Heart left ventricle (tissue), 13 donors: ENCODE data around the gene CALML4.

Source experiments
- POLR2A ChIP-seq, 2 donors: fragments of 450-650 bp; IDR thresholded peaks; one replicate each; pipeline ENCODE4 v1.6.1; 2017; ENCODE audit warnings: antibody characterized with exemption in 2 of 2, mild to moderate bottlenecking in 2 of 2, moderate library complexity in 2 of 2
- TF ChIP-seq, protein P1 (sequence below), 12 donors: fragments of 200-600 bp; sonication (generic) in 4 of 12; IDR thresholded peaks; one replicate each; pipeline versions ENCODE4 v1.5.0 to v1.8.0; 2018 to 2022; ENCODE audit warnings: antibody characterized with exemption in 12 of 12, mild to moderate bottlenecking in 5 of 12
- donor health status: ischemic (EF 13 %, LVEDD 7.1; RV severe dilation, severe dysfunction).
- donor health status: DM: no; HTN: yes; CAD: no.
- donor health status: DM: no; HTN: no; CAD: no.
- donor health status: ischemic (EF 25% LVEDD 6.9; RV normal size, moderate dysfunction).
- donor health status: ischemic (EF 25% LVEDD 5.7; RV mildly dilated, moderate dysfunction).
- donor health status: ischemic (EF 35%, LVEDD 5.7; RV mildly dilated, moderate dysfunction).
- donor health status: nonischemic (EF 11% LVEDD 7.7; RV severe dilation, severe dysfunction).
- donor health status: DM: yes; HTN: yes; CAD: no.
- donor health status: PGD.
- donor health status: ischemic (EF 29% LVEDD 5.4; RV normal size, mild dysfunction).
- donor health status: nonischemic (EF 23%, LVEDD 6.1; RV moderate dilation, normal function).

DNA sequence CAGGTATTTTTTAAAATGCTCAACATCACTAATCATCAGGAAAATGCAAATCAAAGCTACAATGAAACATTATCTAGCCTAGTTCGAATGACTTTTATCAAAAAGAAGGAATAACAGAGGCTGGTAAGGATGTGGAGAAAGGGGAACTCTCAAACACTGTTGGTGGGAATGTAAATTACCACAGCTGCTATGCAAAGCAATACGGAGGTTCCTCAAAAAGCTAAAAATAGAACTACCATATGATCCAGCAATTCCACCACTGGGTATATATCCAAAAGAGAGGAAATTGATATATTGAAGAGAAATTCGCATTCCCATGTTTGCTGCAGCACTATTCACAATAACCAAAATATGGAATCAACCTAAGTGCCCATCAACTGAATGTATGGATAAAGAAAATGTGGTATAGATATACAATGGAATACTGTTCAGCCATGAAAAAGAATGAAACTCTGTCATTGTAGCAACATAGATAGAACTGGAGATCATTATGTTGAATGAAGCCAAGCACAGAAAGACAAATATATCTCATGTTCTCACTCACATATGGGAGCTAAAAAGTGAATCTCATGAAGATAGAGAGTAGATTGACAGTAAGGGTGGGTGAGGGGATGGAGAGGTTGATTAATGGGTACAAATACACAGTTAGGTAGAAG is 44.1 kb upstream of the CALML4 start:
- TF ChIP-seq, protein P1, sequence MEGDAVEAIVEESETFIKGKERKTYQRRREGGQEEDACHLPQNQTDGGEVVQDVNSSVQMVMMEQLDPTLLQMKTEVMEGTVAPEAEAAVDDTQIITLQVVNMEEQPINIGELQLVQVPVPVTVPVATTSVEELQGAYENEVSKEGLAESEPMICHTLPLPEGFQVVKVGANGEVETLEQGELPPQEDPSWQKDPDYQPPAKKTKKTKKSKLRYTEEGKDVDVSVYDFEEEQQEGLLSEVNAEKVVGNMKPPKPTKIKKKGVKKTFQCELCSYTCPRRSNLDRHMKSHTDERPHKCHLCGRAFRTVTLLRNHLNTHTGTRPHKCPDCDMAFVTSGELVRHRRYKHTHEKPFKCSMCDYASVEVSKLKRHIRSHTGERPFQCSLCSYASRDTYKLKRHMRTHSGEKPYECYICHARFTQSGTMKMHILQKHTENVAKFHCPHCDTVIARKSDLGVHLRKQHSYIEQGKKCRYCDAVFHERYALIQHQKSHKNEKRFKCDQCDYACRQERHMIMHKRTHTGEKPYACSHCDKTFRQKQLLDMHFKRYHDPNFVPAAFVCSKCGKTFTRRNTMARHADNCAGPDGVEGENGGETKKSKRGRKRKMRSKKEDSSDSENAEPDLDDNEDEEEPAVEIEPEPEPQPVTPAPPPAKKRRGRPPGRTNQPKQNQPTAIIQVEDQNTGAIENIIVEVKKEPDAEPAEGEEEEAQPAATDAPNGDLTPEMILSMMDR (IDR thresholded peaks at IDR 0.05): no peak
- no peak for TF ChIP-seq POLR2A (IDR thresholded peaks at IDR 0.05)
